A549 (cell line): ENCODE results near the gene CNTN1. TPM values are rescaled to one million over a fixed set of nuclear protein-coding genes. Genes with fewer than 3 reads are reported as not detected.

ENCODE experiments used
- ATAC-seq, 2 experiments: fragments of 200-7000 bp in 1 of 2; fragments of >200 bp in 1 of 2; cut with Nextera tagmentation in 1 of 2; cut with Tn5 transposase in 1 of 2; 3 replicates each; pipeline versions ENCODE4 v1.8.0 to v1.9.1; 2018 to 2020; ENCODE audit warnings: mild to moderate bottlenecking in 1 of 2, moderate library complexity in 1 of 2
- CTCF ChIA-PET: fragments of 300-600 bp; sonication (Branson Sonifier 250); formaldehyde crosslinking; extraction: SDS; loops from one replicate; lab custom pipeline; 2021; ENCODE audit warnings: antibody characterized with exemption, inconsistent platforms; lab: Yijun Ruan, JAX
- POLR2A ChIA-PET: fragments of 350-600 bp; formaldehyde crosslinking; extraction: SDS; loops from one replicate; lab custom pipeline; 2021; ENCODE audit warnings: antibody characterized with exemption, inconsistent platforms; lab: Yijun Ruan, JAX
- DNase-seq, 2 experiments: peaks; one replicate each; pipeline versions ENCODE4 v3.0.0 to v3.0.0-alpha.2; 2011 to 2016; ENCODE audit warnings: low read depth in 1 of 2, low spot score in 1 of 2
- FAIRE-seq: peaks from 2 replicates; lab custom pipeline; 2011; peaks lifted over from hg19 to GRCh38; lab: Jason Lieb, UNC
- H3K27ac ChIP-seq, 2 experiments: fragments of >200 bp; sonication (Bioruptor Twin); formaldehyde crosslinking; 3 replicates each; pipeline ENCODE4 v1.5.1; 2016 to 2017
- H3K4me1 ChIP-seq: fragments of >200 bp; sonication (Bioruptor Twin); formaldehyde crosslinking; 3 replicates; pipeline ENCODE4 v1.6.1; 2016
- H3K4me2 ChIP-seq: fragments of >200 bp; sonication (Bioruptor Twin); formaldehyde crosslinking; 3 replicates; pipeline ENCODE4 v1.6.1; 2016
- H3K4me3 ChIP-seq: fragments of >200 bp; sonication (Bioruptor Twin); formaldehyde crosslinking; 3 replicates; pipeline ENCODE4 v1.5.1; 2016
- H3K9me3 ChIP-seq: fragments of >200 bp; sonication (Bioruptor Twin); formaldehyde crosslinking; 3 replicates; pipeline ENCODE4 v1.6.1; 2016
- BCL3 ChIP-seq: fragments of >200 bp; sonication (Bioruptor Twin); formaldehyde crosslinking; IDR thresholded peaks from 3 replicates; pipeline ENCODE4 v1.6.1; 2016
- BHLHE40 ChIP-seq: IDR thresholded peaks from 2 replicates; pipeline ENCODE4 v1.6.1; 2012; ENCODE audit warnings: low read depth, low read length, inconsistent platforms
- CHD2 ChIP-seq: fragments of 150-350 bp; IDR thresholded peaks from 2 replicates; pipeline ENCODE4 v1.6.1; 2014; ENCODE audit warnings: low read length; ENCODE audit not compliant: partially characterized antibody
- E2F6 ChIP-seq: IDR thresholded peaks from 2 replicates; pipeline ENCODE4 v1.6.1; 2012; ENCODE audit warnings: low read depth, borderline replicate concordance
- ESRRA ChIP-seq: fragments of 150-350 bp; IDR thresholded peaks from 2 replicates; pipeline ENCODE4 v1.6.1; 2014; ENCODE audit warnings: mild to moderate bottlenecking, low read length, borderline replicate concordance
- FOXS1 ChIP-seq: fragments of 250-450 bp; sonication (Bioruptor Pico); IDR thresholded peaks from 2 replicates; pipeline ENCODE4 v1.5.0; 2020; ENCODE audit warnings: mild to moderate bottlenecking, moderate library complexity
- GATA3 ChIP-seq: IDR thresholded peaks from 2 replicates; pipeline ENCODE4 v1.6.1; 2012; ENCODE audit warnings: borderline replicate concordance
- JUN ChIP-seq, 2 experiments: fragments of >200 bp; sonication (Bioruptor Twin); formaldehyde crosslinking; IDR thresholded peaks; 2 replicates in 1 of 2; 3 replicates in 1 of 2; pipeline ENCODE4 v1.6.1; 2016 to 2017
- NFE2L2 ChIP-seq: fragments of 150-350 bp; conservative IDR thresholded peaks from 2 replicates; pipeline ENCODE4 v1.6.1; 2014; ENCODE audit warnings: low read length
- NPAS2 ChIP-seq: fragments of 250-450 bp; sonication (Bioruptor Pico); IDR thresholded peaks from 2 replicates; pipeline ENCODE4 v1.8.0; 2022; ENCODE audit warnings: mild to moderate bottlenecking, moderate library complexity, borderline replicate concordance
- NR3C1 ChIP-seq: fragments of >200 bp; sonication (Bioruptor Twin); formaldehyde crosslinking; IDR thresholded peaks from 3 replicates; pipeline ENCODE4 v1.6.1; 2017
- PHF8 ChIP-seq: fragments of 200-600 bp; sonication (generic); IDR thresholded peaks from 2 replicates; pipeline ENCODE4 v1.6.1; 2016; ENCODE audit warnings: low read depth, mild to moderate bottlenecking, antibody characterized with exemption, moderate library complexity, borderline replicate concordance
- POLR2AphosphoS2 ChIP-seq: conservative IDR thresholded peaks from 2 replicates; pipeline ENCODE4 v1.6.1; 2012; ENCODE audit warnings: low read length, improper control_type of control experiment, inconsistent platforms
- RCOR1 ChIP-seq: fragments of 150-350 bp; IDR thresholded peaks from 2 replicates; pipeline ENCODE4 v1.6.1; 2014; ENCODE audit warnings: antibody characterized with exemption, low read length, low read depth
- TP53 ChIP-seq: fragments of 250-450 bp; sonication (Bioruptor Pico); IDR thresholded peaks from 2 replicates; pipeline ENCODE4 v1.5.0; 2021; ENCODE audit warnings: mild to moderate bottlenecking, moderate library complexity
- USF2 ChIP-seq: fragments of 450-650 bp; IDR thresholded peaks from 2 replicates; pipeline ENCODE4 v1.6.1; 2014; ENCODE audit warnings: antibody characterized with exemption
- ZFP36 ChIP-seq: fragments of 450-650 bp; IDR thresholded peaks from 2 replicates; pipeline ENCODE4 v1.6.1; 2014; ENCODE audit warnings: borderline replicate concordance; ENCODE audit not compliant: partially characterized antibody
- WGBS: methylation state at CpG from one replicate; pipeline ENCODE4 v1.1.6; 2017; ENCODE audit errors: missing lambda C conversion rate; 5-methylcytosine and 5-hydroxymethylcytosine counted together
- polyA plus RNA-seq, 4 experiments: library from polyadenylated mRNA; depleted of rRNA in 3 of 4; stranded (reverse); fragments of >200 nt; fragmentation: RNase III in 1 of 4; extraction: RNeasy Plus Mini Kit Qiagen cat#74134 plus additional on column Dnase treatment in 1 of 4; gene quantifications; 2 replicates in 3 of 4; 3 replicates in 1 of 4; pipeline ENCODE4 v1.2.3, GENCODE V29; 2011 to 2017

Gene CNTN1
- polyA plus RNA-seq, 2 of the 4 experiments (the other 2 are of a cell fraction): 69.7 to 175 TPM

- TF ChIP-seq BCL3 (no peak), TP53 (CRISPR knock-in tag) (no peak), GATA3 (no peak), RCOR1 (no peak), USF2 (no peak), NPAS2 (CRISPR knock-in tag) (no peak)
Measured at GRCh38 chr12:40993158-40993557, 300.9 kb downstream of the CNTN1 start (continued).

- peak overlapping the region in 1 of 2 experiments; percentile 41; a peak in 1 of 6 replicates for H3K27ac ChIP-seq
- WGBS: 78% methylated on average over 4 of the region's 4 CpGs
- TF ChIP-seq ZFP36 (no peak), BHLHE40 (no peak), NR3C1 (no peak)
- TF ChIP-seq, all 56 proteins: peak for 0
- POLR2A ChIA-PET: no interaction called here
- ATAC-seq (no peak), FAIRE-seq (no peak), DNase-seq (no peak)
- CTCF ChIA-PET: interaction anchor here (0.6 kb wide), 2 partner anchors 156 to 950 kb away, joined by 4 read pairs; no protein-coding TSS in a partner anchor
- Histone ChIP-seq H3K9me3 (no peaks in the 10 kb centered on the region), H3K4me1 (peaks cover 12% of the 10 kb centered on the region; the same call in 1 of the 3 replicates), H3K4me2 (no peak overlapping the region), H3K4me3 (no peak overlapping the region)
Measured at GRCh38 chr12:40996091-40996490, 303.9 kb downstream of the CNTN1 start.

GRCh38 chr12:40999210-40999609 lies 307.0 kb downstream of the CNTN1 start:
- ATAC-seq (0 out of 6 replicates have a peak, but pooled peaks of 1 of the 2 experiments have one; percentile 51), FAIRE-seq (no peak), DNase-seq (peak in 1 of 2 experiments; percentile 18)
- Histone ChIP-seq H3K9me3 (peaks cover 14% of the 10 kb centered on the region), H3K4me3 (no peak overlapping the region), H3K4me2 (peak overlapping the region; percentile 2; the same call in 1 of the 3 replicates), H3K4me1 (peaks cover 8% of the 10 kb centered on the region; the same call in 1 of the 3 replicates), H3K27ac (no peak overlapping the region)
- TF ChIP-seq JUN (IDR thresholded peaks at IDR 0.05) (no peak), FOXS1 (CRISPR knock-in tag) (no peak), POLR2AphosphoS2 (no peak), NFE2L2 (no peak), PHF8 (no peak)
- ChIA-PET CTCF (interaction anchor here (1.3 kb wide), 1 partner anchor 13 kb away, joined by 3 read pairs; no protein-coding TSS in a partner anchor), POLR2A (no interaction called here)
- WGBS: 27% methylated on average over 1 of the region's 1 CpG

- TF ChIP-seq CHD2: no peak
- TF ChIP-seq ZFP36: peak; percentile 87
- 14% methylated on average over 1 of the region's 1 CpG for WGBS
- Histone ChIP-seq H3K9me3 (peaks cover 82% of the 10 kb centered on the region), H3K4me1 (no peaks in the 10 kb centered on the region), H3K4me3 (no peak overlapping the region), H3K4me2 (no peak overlapping the region), H3K27ac (no peak overlapping the region)
- peak in 1 of 2 experiments; percentile 11 for DNase-seq
- CTCF ChIA-PET: no interaction called here
- no peak for FAIRE-seq
- POLR2A ChIA-PET: no interaction called here
- no peak for ATAC-seq
Measured at GRCh38 chr12:41008472-41008871, 316.2 kb downstream of the CNTN1 start.

GRCh38 chr12:41011939-41012338 lies 319.7 kb downstream of the CNTN1 start:
- peaks cover 15% of the 10 kb centered on the region; the same call in 1 of the 3 replicates for H3K4me1 ChIP-seq
- CTCF ChIA-PET: interaction anchor here (1.2 kb wide), 1 partner anchor 13 kb away, joined by 3 read pairs; no protein-coding TSS in a partner anchor
- WGBS: 94% methylated on average over 1 of the region's 1 CpG
- no peak for FAIRE-seq
- no peak overlapping the region for H3K4me2 ChIP-seq
- ATAC-seq: no peak
- POLR2A ChIA-PET: no interaction called here
- no peak overlapping the region for H3K4me3 ChIP-seq
- H3K27ac ChIP-seq: no peak overlapping the region
- DNase-seq: peak in 1 of 2 experiments; percentile 16
- TF ChIP-seq E2F6 (no peak), ESRRA (peak; percentile 81; the same call in 1 of the 2 replicates)
- peaks cover 52% of the 10 kb centered on the region for H3K9me3 ChIP-seq
